HepG2 (cell line): ENCODE results near the gene NFASC. TPM values are rescaled to one million over a fixed set of nuclear protein-coding genes. Genes with fewer than 3 reads are reported as not detected.

ENCODE experiments used
- ATAC-seq: fragments of 200-7000 bp; cut with Tn5 transposase; 3 replicates; pipeline ENCODE4 v1.9.1; 2020; ENCODE audit warnings: mild to moderate bottlenecking, moderate library complexity
- BruUV-seq: library from RNA; stranded (reverse); fragments of 400-500 nt; replicated peaks from 2 replicates; lab custom pipeline; 2021; lab: Mats Ljungman, UMichigan
- CTCF ChIA-PET: fragments of 300-600 bp; formaldehyde crosslinking; extraction: SDS; loops from one replicate; lab custom pipeline; 2021; ENCODE audit warnings: low total read pairs, inconsistent platforms, low intra/inter-chr PET ratio; lab: Yijun Ruan, JAX
- POLR2A ChIA-PET: fragments of 350-600 bp; sonication (Branson Sonifier 250); formaldehyde crosslinking; loops from one replicate; lab custom pipeline; 2020; ENCODE audit warnings: antibody characterized with exemption, inconsistent platforms; lab: Yijun Ruan, JAX
- DNase-seq: peaks from one replicate; pipeline ENCODE4 v3.0.0-alpha.2; 2015; ENCODE audit warnings: low spot score
- FAIRE-seq: peaks from 3 replicates; lab custom pipeline; 2011; peaks lifted over from hg19 to GRCh38; lab: Jason Lieb, UNC
- H2AFZ ChIP-seq: one replicate; pipeline ENCODE4 v1.6.1; 2011; ENCODE audit warnings: low read length, inconsistent platforms
- H3K27ac ChIP-seq: fragments of 300-600 bp; 3 replicates; pipeline ENCODE4 v1.8.0; 2011; ENCODE audit warnings: mixed run types, mild to moderate bottlenecking, mixed read lengths, low read length, inconsistent platforms; ENCODE audit not compliant: insufficient read depth; ENCODE audit errors: extremely low read length
- H3K27me3 ChIP-seq, 2 experiments: fragments of 200-600 bp in 1 of 2; 2 replicates in 1 of 2; 3 replicates in 1 of 2; pipeline versions ENCODE4 v1.6.0 to v1.8.0; 2011; ENCODE audit warnings: low read length in 2 of 2, mild to moderate bottlenecking in 2 of 2, moderate library complexity in 2 of 2, inconsistent platforms in 1 of 2; ENCODE audit not compliant: insufficient read depth in 2 of 2, control insufficient read depth in 1 of 2
- H3K36me3 ChIP-seq, 2 experiments: fragments of 200-600 bp in 1 of 2; replicated peaks in 1 of 2; 2 replicates in 1 of 2; 3 replicates in 1 of 2; pipeline versions ENCODE4 v1.5.1 to v1.8.0; 2011; ENCODE audit warnings: low read length in 2 of 2, inconsistent platforms in 1 of 2; ENCODE audit not compliant: insufficient read depth in 2 of 2, control insufficient read depth in 1 of 2
- H3K4me1 ChIP-seq: 2 replicates; pipeline ENCODE4 v1.5.1; 2012; ENCODE audit warnings: low read length, inconsistent platforms; ENCODE audit not compliant: insufficient read depth
- H3K4me2 ChIP-seq: 2 replicates; pipeline ENCODE4 v1.6.0; 2011; ENCODE audit warnings: low read depth, low read length, inconsistent platforms
- H3K4me3 ChIP-seq, 3 experiments: fragments of 200-600 bp in 1 of 3; sonication (generic), shearing (Covaris generic) in 1 of 3; replicated peaks in 1 of 3; 2 replicates each; pipeline ENCODE4 v1.5.1; 2011 to 2016; ENCODE audit warnings: low read length in 3 of 3, inconsistent platforms in 2 of 3, low read depth in 2 of 3, mild to moderate bottlenecking in 2 of 3, control low read depth in 1 of 3, mixed read lengths in 1 of 3; ENCODE audit not compliant: insufficient read depth in 1 of 3
- H3K79me2 ChIP-seq: one replicate; pipeline ENCODE4 v1.6.1; 2011; ENCODE audit warnings: low read length, inconsistent platforms; ENCODE audit not compliant: insufficient read depth
- H3K9ac ChIP-seq: 2 replicates; pipeline ENCODE4 v1.6.0; 2011; ENCODE audit warnings: mild to moderate bottlenecking, low read depth, low read length, inconsistent platforms; ENCODE audit not compliant: insufficient read depth
- H3K9me3 ChIP-seq: 2 replicates; pipeline ENCODE4 v1.5.1; 2012; ENCODE audit warnings: mild to moderate bottlenecking, low read length
- H4K20me1 ChIP-seq: 2 replicates; pipeline ENCODE4 v1.6.0; 2011; ENCODE audit warnings: inconsistent platforms, mild to moderate bottlenecking, low read length, moderate library complexity; ENCODE audit not compliant: insufficient read depth
- AHR ChIP-seq: IDR thresholded peaks from 2 replicates; pipeline ENCODE4 v1.6.1; 2018; ENCODE audit warnings: missing genetic modification reagents, missing compliant biosample characterization
- RAD51 ChIP-seq: fragments of 450-650 bp; IDR thresholded peaks from 2 replicates; pipeline ENCODE4 v1.6.1; 2016; ENCODE audit warnings: borderline replicate concordance
- SOX13 ChIP-seq, 3 experiments: fragments of 450-650 bp in 1 of 3; sonication (generic) in 1 of 3; formaldehyde crosslinking in 1 of 3; IDR thresholded peaks in 2 of 3; conservative IDR thresholded peaks in 1 of 3; 2 replicates each; pipeline versions ENCODE4 v1.5.0 to v1.6.1; 2016 to 2020; ENCODE audit warnings: antibody characterized with exemption in 1 of 3, mild to moderate bottlenecking in 1 of 3, missing compliant biosample characterization in 1 of 3, missing genetic modification reagents in 1 of 3, moderate library complexity in 1 of 3
- YEATS2 ChIP-seq: sonication (generic); formaldehyde crosslinking; IDR thresholded peaks from 2 replicates; pipeline ENCODE4 v1.4.0; 2020; ENCODE audit warnings: missing genetic modification reagents, borderline replicate concordance
- ZBTB20 ChIP-seq: sonication (generic); formaldehyde crosslinking; IDR thresholded peaks from 2 replicates; pipeline ENCODE4 v1.8.1; 2023; ENCODE audit warnings: missing genetic modification reagents, low read depth, mild to moderate bottlenecking, borderline replicate concordance
- ZNF354B ChIP-seq: sonication (generic); formaldehyde crosslinking; IDR thresholded peaks from 2 replicates; pipeline ENCODE4 v1.8.0; 2022; ENCODE audit warnings: mild to moderate bottlenecking, missing genetic modification reagents
- ZNF550 ChIP-seq: sonication (generic); formaldehyde crosslinking; IDR thresholded peaks from 2 replicates; pipeline ENCODE4 v1.4.0; 2020; ENCODE audit warnings: mild to moderate bottlenecking, missing genetic modification reagents, borderline replicate concordance
- ZNF713 ChIP-seq: sonication (generic); formaldehyde crosslinking; IDR thresholded peaks from 2 replicates; pipeline ENCODE4 v1.4.0; 2020; ENCODE audit warnings: mild to moderate bottlenecking, missing genetic modification reagents
- WGBS: methylation state at CpG from one replicate; pipeline ENCODE4 v1.1.6; 2017; ENCODE audit warnings: low lambda C conversion rate; 5-methylcytosine and 5-hydroxymethylcytosine counted together
- in situ Hi-C: cut with HindIII; loops from 2 replicates; pipeline ENCODE4 v1.10.0; 2017; ENCODE audit warnings: low pct_unique_long_range_greater_than_20kb; ENCODE audit not compliant: extremely low pct_ligation_motif_present
- intact Hi-C: fragments of 100-400 bp; cut with micrococcal nuclease; formaldehyde crosslinking; loops from one replicate; pipeline ENCODE4 v1.10.0; 2022; ENCODE audit not compliant: unreplicated experiment
- polyA plus RNA-seq, 8 experiments: library from polyadenylated mRNA; depleted of rRNA in 3 of 8; stranded (reverse) in 7 of 8; unstranded in 1 of 8; fragments of >200 nt; fragmentation: Illumina TruSeq in 4 of 8; extraction: Trizol in 4 of 8; gene quantifications; 2 replicates each; pipeline versions ENCODE4 v1.2.1 to v1.2.3, GENCODE V29; 2011 to 2016; ENCODE audit warnings: low read depth in 4 of 8, missing spikeins in 1 of 8, mixed read lengths in 1 of 8; ENCODE audit not compliant: insufficient read depth in 1 of 8
- total RNA-seq, 5 experiments: library from RNA; depleted of rRNA; stranded (reverse); fragments of >200 nt; fragmentation: Illumina TruSeq; extraction: Trizol; gene quantifications; 2 replicates each; pipeline ENCODE4 v1.2.3, GENCODE V29; 2016; ENCODE audit warnings: low read depth in 1 of 5
- TF ChIP-seq, protein P1 (sequence below): IDR thresholded peaks from 2 replicates; pipeline ENCODE4 v1.6.1; 2016; ENCODE audit warnings: mild to moderate bottlenecking
- TF ChIP-seq, protein P2 (sequence below): sonication (generic); formaldehyde crosslinking; IDR thresholded peaks from 2 replicates; pipeline ENCODE4 v1.9.0; 2021; ENCODE audit warnings: missing genetic modification reagents, mild to moderate bottlenecking, borderline replicate concordance

NFASC gene
- total and polyA plus RNA-seq, 2 of the 13 experiments (the other 11 are each of a cell fraction or from before 2014, with no cell fraction given): not detected

DNA sequence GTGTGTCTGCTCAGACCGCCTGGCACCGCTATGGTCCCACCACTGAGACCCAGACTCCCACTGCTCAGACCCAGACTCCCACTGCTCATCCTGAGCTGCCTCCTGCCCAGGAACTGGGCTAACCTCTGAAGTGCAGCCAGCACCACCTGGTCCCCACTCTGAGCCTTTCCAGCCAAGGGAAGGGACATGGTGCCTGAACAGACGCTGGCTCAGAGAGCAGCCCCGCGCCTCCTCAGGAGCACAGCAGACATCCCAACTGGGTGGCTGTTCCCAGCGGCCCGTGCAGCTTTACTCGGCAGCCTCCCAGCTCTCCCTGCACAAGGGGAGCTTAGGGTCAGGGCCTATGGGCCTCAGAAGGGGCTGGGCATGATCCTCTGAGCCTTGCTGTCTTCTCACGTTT lies 144.6 kb downstream of the NFASC start:
- no TSS peak for BruUV-seq
- Histone ChIP-seq H3K36me3 (no peaks in the 10 kb centered on the region), H3K9ac (no peak overlapping the region), H4K20me1 (no peaks in the 10 kb centered on the region), H3K4me2 (no peak overlapping the region), H3K4me3 (no peak overlapping the region), H3K27me3 (peaks cover 1 to 52% of the 10 kb centered on the region in 2 experiments; a peak in 3 of 5 replicates), H3K9me3 (no peaks in the 10 kb centered on the region), H3K79me2 (no peaks in the 10 kb centered on the region), H3K27ac (no peak overlapping the region), H2AFZ (no peak overlapping the region), H3K4me1 (no peaks in the 10 kb centered on the region)
- intact Hi-C loops (no loop called here), in situ Hi-C loops (no loop called here)
- ChIA-PET CTCF (no interaction called here), POLR2A (no interaction called here)
- TF ChIP-seq SOX13 (IDR thresholded peaks at IDR 0.05) (no peak), SOX13 (CRISPR knock-in tag; conservative IDR thresholded peaks at IDR 0.05 in 1 of 2, IDR thresholded peaks at IDR 0.05 in 1 of 2) (no peak), ZNF354B (CRISPR knock-in tag) (no peak), YEATS2 (CRISPR knock-in tag) (no peak), AHR (CRISPR knock-in tag) (no peak)
- TF ChIP-seq, protein P1, sequence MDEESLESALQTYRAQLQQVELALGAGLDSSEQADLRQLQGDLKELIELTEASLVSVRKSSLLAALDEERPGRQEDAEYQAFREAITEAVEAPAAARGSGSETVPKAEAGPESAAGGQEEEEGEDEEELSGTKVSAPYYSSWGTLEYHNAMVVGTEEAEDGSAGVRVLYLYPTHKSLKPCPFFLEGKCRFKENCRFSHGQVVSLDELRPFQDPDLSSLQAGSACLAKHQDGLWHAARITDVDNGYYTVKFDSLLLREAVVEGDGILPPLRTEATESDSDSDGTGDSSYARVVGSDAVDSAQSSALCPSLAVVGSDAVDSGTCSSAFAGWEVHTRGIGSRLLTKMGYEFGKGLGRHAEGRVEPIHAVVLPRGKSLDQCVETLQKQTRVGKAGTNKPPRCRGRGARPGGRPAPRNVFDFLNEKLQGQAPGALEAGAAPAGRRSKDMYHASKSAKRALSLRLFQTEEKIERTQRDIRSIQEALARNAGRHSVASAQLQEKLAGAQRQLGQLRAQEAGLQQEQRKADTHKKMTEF: no peak
- no CpG with 5 or more reads among the region's 9 CpGs for WGBS
- FAIRE-seq (no peak), DNase-seq (no peak), ATAC-seq (no peak)

DNA sequence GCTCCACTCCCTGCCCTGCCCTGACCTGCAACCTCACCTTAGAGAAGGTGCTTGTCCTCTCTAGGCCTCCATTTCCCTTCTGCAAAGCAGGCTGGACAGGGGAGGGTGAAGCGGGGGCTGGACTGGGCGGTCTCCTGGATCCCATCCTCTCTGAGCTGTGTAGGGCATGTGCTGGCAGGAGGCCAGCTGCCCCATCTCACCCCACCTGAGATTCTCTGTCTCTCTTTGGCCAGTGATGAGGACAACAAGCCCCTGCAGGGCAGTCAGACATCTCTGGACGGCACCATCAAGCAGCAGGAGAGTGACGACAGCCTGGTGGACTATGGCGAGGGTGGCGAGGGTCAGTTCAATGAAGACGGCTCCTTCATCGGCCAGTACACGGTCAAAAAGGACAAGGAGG lies 145.4 kb downstream of the NFASC start:
- no peaks in the 10 kb centered on the region for H3K4me1 ChIP-seq
- H3K27me3 ChIP-seq: peaks cover 3 to 61% of the 10 kb centered on the region in 2 experiments; a peak in 3 of 5 replicates
- no peak for TF ChIP-seq RAD51
- TF ChIP-seq, protein P2, sequence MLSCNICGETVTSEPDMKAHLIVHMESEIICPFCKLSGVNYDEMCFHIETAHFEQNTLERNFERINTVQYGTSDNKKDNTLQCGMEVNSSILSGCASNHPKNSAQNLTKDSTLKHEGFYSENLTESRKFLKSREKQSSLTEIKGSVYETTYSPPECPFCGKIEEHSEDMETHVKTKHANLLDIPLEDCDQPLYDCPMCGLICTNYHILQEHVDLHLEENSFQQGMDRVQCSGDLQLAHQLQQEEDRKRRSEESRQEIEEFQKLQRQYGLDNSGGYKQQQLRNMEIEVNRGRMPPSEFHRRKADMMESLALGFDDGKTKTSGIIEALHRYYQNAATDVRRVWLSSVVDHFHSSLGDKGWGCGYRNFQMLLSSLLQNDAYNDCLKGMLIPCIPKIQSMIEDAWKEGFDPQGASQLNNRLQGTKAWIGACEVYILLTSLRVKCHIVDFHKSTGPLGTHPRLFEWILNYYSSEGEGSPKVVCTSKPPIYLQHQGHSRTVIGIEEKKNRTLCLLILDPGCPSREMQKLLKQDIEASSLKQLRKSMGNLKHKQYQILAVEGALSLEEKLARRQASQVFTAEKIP (CRISPR knock-in tag): no peak
- TF ChIP-seq ZNF550: no peak
- no peak for TF ChIP-seq ZNF713 (CRISPR knock-in tag)
- no peak for TF ChIP-seq ZBTB20 (CRISPR knock-in tag)
- POLR2A ChIA-PET: no interaction called here
- intact Hi-C loops (no loop called here), in situ Hi-C loops (no loop called here)
- 37% methylated on average over 7 of the region's 9 CpGs for WGBS
- H3K4me2 ChIP-seq: no peak overlapping the region
- H3K9ac ChIP-seq: no peak overlapping the region
- H3K79me2 ChIP-seq: no peaks in the 10 kb centered on the region
- no peaks in the 10 kb centered on the region for H4K20me1 ChIP-seq
- BruUV-seq: no TSS peak
- no peak overlapping the region for H2AFZ ChIP-seq
- H3K4me3 ChIP-seq: no peak overlapping the region
- DNase-seq: no peak
- no peak for FAIRE-seq
- ATAC-seq: no peak
- CTCF ChIA-PET: no interaction called here
- H3K36me3 ChIP-seq: no peaks in the 10 kb centered on the region
- H3K27ac ChIP-seq: no peak overlapping the region
- no peaks in the 10 kb centered on the region for H3K9me3 ChIP-seq
